Measurements from ENCODE around the gene SPCS1.

The SPCS1 gene

GRCh38 chr3:52733256-52733891 is 27.5 kb downstream of the SPCS1 start:
- TF ChIP-seq SUZ12 (IDR thresholded peaks at IDR 0.05; ENCODE audit: extremely low read depth, insufficient read depth, insufficient read length) (no peak), ZNF274 (IDR thresholded peaks at IDR 0.05; ENCODE audit: low read depth, low read length) (peak; percentile 54), YY1 (IDR thresholded peaks at IDR 0.05; ENCODE audit: insufficient read depth, insufficient read length) (no peak)
- H3K36me3 ChIP-seq (ENCODE audit: insufficient read depth, insufficient read length, low read length), result peaks cover 74% of the 10 kb centered on the region
- no peak for DNase-seq (ENCODE audit: low read depth, low spot score)
- H3K9ac ChIP-seq (ENCODE audit: insufficient read length, low read depth), result no peak overlapping the region
- no peaks in the 10 kb centered on the region for H3K4me1 ChIP-seq (ENCODE audit: insufficient read depth, insufficient read length)
- peaks cover 38% of the 10 kb centered on the region for H3K9me3 ChIP-seq (ENCODE audit: insufficient read depth, low read length)
- H3K27me3 ChIP-seq (ENCODE audit: insufficient read depth, insufficient read length), result no peaks in the 10 kb centered on the region
- no peak overlapping the region for H3K4me3 ChIP-seq (ENCODE audit: insufficient read length, low read depth)

DNA sequence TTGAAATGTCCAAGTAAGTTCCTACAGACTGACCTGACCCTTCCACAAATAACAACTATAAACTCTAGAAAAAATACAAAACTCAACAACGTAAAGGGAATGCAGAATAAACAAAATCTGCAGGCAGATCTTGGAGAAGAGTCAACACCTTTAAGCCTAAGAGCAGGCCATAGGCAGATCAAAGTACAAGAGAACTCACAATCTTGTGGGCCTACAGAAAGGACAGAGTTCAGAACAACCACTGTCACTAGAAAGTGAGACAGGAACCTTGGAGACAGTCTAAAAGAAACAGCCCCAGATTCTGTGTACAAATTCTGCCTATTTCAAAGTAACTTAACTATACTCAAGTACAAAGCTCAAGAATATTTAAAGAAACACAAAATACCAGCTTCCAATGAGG is 33.8 kb downstream of the SPCS1 start:
- TF ChIP-seq SUZ12 (IDR thresholded peaks at IDR 0.05; ENCODE audit: extremely low read depth, insufficient read depth, insufficient read length), result no peak
- TF ChIP-seq YY1 (IDR thresholded peaks at IDR 0.05; ENCODE audit: insufficient read depth, insufficient read length), result no peak
- TF ChIP-seq ZNF274 (IDR thresholded peaks at IDR 0.05; ENCODE audit: low read depth, low read length), result no peak

DNA sequence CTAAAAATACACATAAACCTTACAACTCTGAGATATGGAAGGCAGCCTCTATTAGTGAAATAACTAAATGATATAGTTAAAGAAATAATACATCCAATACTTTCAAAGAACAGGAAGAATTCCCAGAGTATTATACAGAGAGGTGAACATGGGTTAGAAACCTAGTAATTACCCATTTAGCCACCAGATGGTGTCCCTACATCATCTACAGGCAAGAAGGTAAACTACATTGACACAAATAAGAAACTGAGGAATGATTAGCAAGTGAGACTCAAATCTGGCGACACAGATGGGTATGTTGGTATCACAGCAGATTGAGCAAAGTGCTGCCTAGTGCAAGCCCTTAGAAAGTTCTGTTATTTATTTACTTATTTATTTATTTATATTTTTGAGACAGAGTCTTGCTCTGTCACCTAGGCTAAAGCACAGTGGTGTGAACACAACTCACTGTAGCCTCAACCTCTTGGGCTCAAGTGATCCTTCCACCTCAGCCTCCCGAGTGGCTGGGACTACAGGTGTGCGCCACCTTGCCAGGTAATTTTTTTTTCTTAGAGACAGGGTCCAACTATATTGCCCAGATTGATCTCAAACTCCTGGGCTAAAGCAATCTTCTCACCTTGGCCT is 36.6 kb downstream of the SPCS1 start:
- TF ChIP-seq SUZ12 (IDR thresholded peaks at IDR 0.05; ENCODE audit: extremely low read depth, insufficient read depth, insufficient read length) (no peak), YY1 (IDR thresholded peaks at IDR 0.05; ENCODE audit: insufficient read depth, insufficient read length) (no peak), ZNF274 (IDR thresholded peaks at IDR 0.05; ENCODE audit: low read depth, low read length) (no peak)
- Histone ChIP-seq H3K36me3 (ENCODE audit: insufficient read depth, insufficient read length, low read length) (peaks cover 87% of the 10 kb centered on the region), H3K9me3 (ENCODE audit: insufficient read depth, low read length) (no peaks in the 10 kb centered on the region), H3K27me3 (ENCODE audit: insufficient read depth, insufficient read length) (no peaks in the 10 kb centered on the region), H3K9ac (ENCODE audit: insufficient read length, low read depth) (no peak overlapping the region), H3K4me3 (ENCODE audit: insufficient read length, low read depth) (no peak overlapping the region), H3K4me1 (ENCODE audit: insufficient read depth, insufficient read length) (no peaks in the 10 kb centered on the region)
- peak; percentile 15 for DNase-seq (ENCODE audit: low read depth, low spot score)

More for the DNA sequence above, 33.8 kb downstream of the SPCS1 start:
- H3K9ac ChIP-seq (ENCODE audit: insufficient read length, low read depth), result no peak overlapping the region
- H3K9me3 ChIP-seq (ENCODE audit: insufficient read depth, low read length), result peaks cover 9% of the 10 kb centered on the region; the same call in 1 of the 2 replicates
- no peaks in the 10 kb centered on the region for H3K4me1 ChIP-seq (ENCODE audit: insufficient read depth, insufficient read length)
- no peak for DNase-seq (ENCODE audit: low read depth, low spot score)
- no peaks in the 10 kb centered on the region for H3K27me3 ChIP-seq (ENCODE audit: insufficient read depth, insufficient read length)
- H3K4me3 ChIP-seq (ENCODE audit: insufficient read length, low read depth), result no peak overlapping the region
- H3K36me3 ChIP-seq (ENCODE audit: insufficient read depth, insufficient read length, low read length), result peaks cover 88% of the 10 kb centered on the region

- no peaks in the 10 kb centered on the region for H3K4me1 ChIP-seq (ENCODE audit: insufficient read depth, insufficient read length)
- no peaks in the 10 kb centered on the region for H3K9me3 ChIP-seq (ENCODE audit: insufficient read depth, low read length)
- H3K4me3 ChIP-seq (ENCODE audit: insufficient read length, low read depth), result no peak overlapping the region
- no peak for TF ChIP-seq SUZ12 (IDR thresholded peaks at IDR 0.05; ENCODE audit: extremely low read depth, insufficient read depth, insufficient read length)
- no peak for TF ChIP-seq YY1 (IDR thresholded peaks at IDR 0.05; ENCODE audit: insufficient read depth, insufficient read length)
- no peak for TF ChIP-seq ZNF274 (IDR thresholded peaks at IDR 0.05; ENCODE audit: low read depth, low read length)
- H3K36me3 ChIP-seq (ENCODE audit: insufficient read depth, insufficient read length, low read length), result peaks cover 86% of the 10 kb centered on the region
- no peak overlapping the region for H3K9ac ChIP-seq (ENCODE audit: insufficient read length, low read depth)
- H3K27me3 ChIP-seq (ENCODE audit: insufficient read depth, insufficient read length), result no peaks in the 10 kb centered on the region
- DNase-seq (ENCODE audit: low read depth, low spot score), result no peak
Observed at GRCh38 chr3:52743152-52743551, 37.2 kb downstream of the SPCS1 start.

DNA sequence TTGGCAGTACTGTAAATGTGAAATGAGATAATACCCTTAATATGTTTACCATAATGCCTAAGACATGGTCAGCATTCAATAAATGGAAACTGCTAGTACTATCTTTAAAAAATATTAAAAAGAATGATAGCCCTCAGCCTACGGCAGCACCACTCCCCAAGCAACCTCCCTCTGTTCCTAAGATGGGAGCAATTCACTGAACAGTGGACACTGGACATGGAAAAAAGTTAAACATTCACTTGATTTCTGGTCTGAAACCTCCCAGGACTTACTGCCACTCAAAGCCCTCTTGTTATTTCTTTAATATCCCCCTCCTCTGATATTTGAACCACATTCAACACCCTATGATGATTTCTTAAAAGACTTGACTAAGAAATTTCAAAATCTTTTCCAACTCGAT is 37.8 kb downstream of the SPCS1 start:
- H3K36me3 ChIP-seq (ENCODE audit: insufficient read depth, insufficient read length, low read length), result peaks cover 87% of the 10 kb centered on the region
- TF ChIP-seq SUZ12 (IDR thresholded peaks at IDR 0.05; ENCODE audit: extremely low read depth, insufficient read depth, insufficient read length) (no peak), ZNF274 (IDR thresholded peaks at IDR 0.05; ENCODE audit: low read depth, low read length) (no peak), YY1 (IDR thresholded peaks at IDR 0.05; ENCODE audit: insufficient read depth, insufficient read length) (no peak)

DNA sequence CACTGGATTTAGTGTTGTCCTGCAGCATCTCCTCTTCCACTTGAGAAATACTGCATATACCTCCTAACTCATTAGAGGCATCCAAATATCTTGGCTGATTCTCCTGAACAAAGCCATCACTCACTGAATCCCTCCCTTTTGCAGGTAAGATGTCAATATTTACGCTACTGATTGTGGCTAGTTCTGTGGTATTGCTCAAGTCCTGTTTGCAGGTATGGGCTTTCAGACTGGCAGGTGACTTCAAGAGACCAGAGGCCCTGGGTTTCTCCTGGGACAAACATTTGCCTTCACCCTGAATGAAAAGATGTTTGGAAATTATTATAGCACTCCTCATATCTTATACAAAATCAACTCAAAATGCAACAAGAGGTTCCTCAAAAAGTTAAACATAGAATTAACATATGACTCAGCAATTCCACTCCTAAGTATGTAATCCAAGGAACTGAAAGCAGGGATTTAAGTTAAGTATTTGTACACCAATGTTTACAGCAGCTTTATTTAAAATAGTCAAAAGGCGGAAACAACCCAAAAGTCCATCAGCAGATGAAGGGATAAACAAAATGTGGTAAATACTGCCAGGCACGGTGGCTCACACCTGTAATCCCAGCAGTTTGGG is 46.2 kb downstream of the SPCS1 start:
- TF ChIP-seq ZNF274 (IDR thresholded peaks at IDR 0.05; ENCODE audit: low read depth, low read length) (no peak), YY1 (IDR thresholded peaks at IDR 0.05; ENCODE audit: insufficient read depth, insufficient read length) (no peak), SUZ12 (IDR thresholded peaks at IDR 0.05; ENCODE audit: extremely low read depth, insufficient read depth, insufficient read length) (no peak)
- no peak for DNase-seq (ENCODE audit: low read depth, low spot score)
- H3K27me3 ChIP-seq (ENCODE audit: insufficient read depth, insufficient read length), result no peaks in the 10 kb centered on the region
- H3K36me3 ChIP-seq (ENCODE audit: insufficient read depth, insufficient read length, low read length), result peaks cover 75% of the 10 kb centered on the region
- no peaks in the 10 kb centered on the region for H3K9me3 ChIP-seq (ENCODE audit: insufficient read depth, low read length)
- no peak overlapping the region for H3K4me3 ChIP-seq (ENCODE audit: insufficient read length, low read depth)
- no peak overlapping the region for H3K9ac ChIP-seq (ENCODE audit: insufficient read length, low read depth)
- no peaks in the 10 kb centered on the region for H3K4me1 ChIP-seq (ENCODE audit: insufficient read depth, insufficient read length)

More for the DNA sequence above, 37.8 kb downstream of the SPCS1 start:
- H3K4me1 ChIP-seq (ENCODE audit: insufficient read depth, insufficient read length), result no peaks in the 10 kb centered on the region
- no peaks in the 10 kb centered on the region for H3K9me3 ChIP-seq (ENCODE audit: insufficient read depth, low read length)
- H3K4me3 ChIP-seq (ENCODE audit: insufficient read length, low read depth), result no peak overlapping the region
- H3K9ac ChIP-seq (ENCODE audit: insufficient read length, low read depth), result no peak overlapping the region
- no peak for DNase-seq (ENCODE audit: low read depth, low spot score)
- H3K27me3 ChIP-seq (ENCODE audit: insufficient read depth, insufficient read length), result no peaks in the 10 kb centered on the region

DNA sequence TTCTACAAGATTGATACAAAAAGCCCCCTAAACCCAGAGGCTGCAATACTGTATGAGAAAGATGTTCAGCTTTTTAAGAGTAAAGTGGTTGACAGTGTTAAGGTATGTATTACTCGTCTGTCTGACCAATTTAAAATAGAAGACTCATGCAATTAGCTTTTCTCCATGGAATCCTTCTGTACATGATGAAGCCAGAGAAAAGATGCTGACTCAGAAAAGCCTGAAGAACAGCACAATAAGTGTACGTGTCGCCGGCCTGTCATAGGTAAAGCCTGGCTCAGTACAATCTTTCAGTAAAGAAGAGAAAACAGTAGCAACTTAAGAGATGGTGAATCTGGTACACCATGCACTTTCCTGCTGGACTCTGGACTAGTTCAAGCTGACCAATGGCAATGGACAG is 48.5 kb downstream of the SPCS1 start:
- no peaks in the 10 kb centered on the region for H3K27me3 ChIP-seq (ENCODE audit: insufficient read depth, insufficient read length)
- H3K4me3 ChIP-seq (ENCODE audit: insufficient read length, low read depth), result no peak overlapping the region
- TF ChIP-seq ZNF274 (IDR thresholded peaks at IDR 0.05; ENCODE audit: low read depth, low read length) (no peak), SUZ12 (IDR thresholded peaks at IDR 0.05; ENCODE audit: extremely low read depth, insufficient read depth, insufficient read length) (no peak), YY1 (IDR thresholded peaks at IDR 0.05; ENCODE audit: insufficient read depth, insufficient read length) (no peak)
- no peak for DNase-seq (ENCODE audit: low read depth, low spot score)
- H3K9ac ChIP-seq (ENCODE audit: insufficient read length, low read depth), result no peak overlapping the region
- H3K36me3 ChIP-seq (ENCODE audit: insufficient read depth, insufficient read length, low read length), result peaks cover 72% of the 10 kb centered on the region
- H3K9me3 ChIP-seq (ENCODE audit: insufficient read depth, low read length), result no peaks in the 10 kb centered on the region
- H3K4me1 ChIP-seq (ENCODE audit: insufficient read depth, insufficient read length), result no peaks in the 10 kb centered on the region
